PFSK-1 (cell line): ENCODE measurements around the gene ACVR1.

Experiments used
- FOXP2 ChIP-seq: optimal IDR thresholded peaks from 2 replicates; pipeline ENCODE3; 2011; ENCODE audit warnings: borderline replicate concordance, control low read depth, inconsistent platforms; ENCODE audit not compliant: insufficient read depth; ENCODE audit errors: extremely low read length, extremely low read depth
- POLR2AphosphoS5 ChIP-seq: IDR thresholded peaks from 2 replicates; pipeline ENCODE4 v1.6.1; 2012; ENCODE audit warnings: low read depth, mild to moderate bottlenecking, control low read depth, low read length, moderate library complexity
- SIN3A ChIP-seq: IDR thresholded peaks from 2 replicates; pipeline ENCODE4 v1.6.1; 2012; ENCODE audit warnings: mild to moderate bottlenecking, low read length, moderate library complexity, borderline replicate concordance; ENCODE audit not compliant: insufficient read depth
- TAF1 ChIP-seq: IDR thresholded peaks from 2 replicates; pipeline ENCODE4 v1.6.1; 2012; ENCODE audit warnings: low read length, control low read depth, borderline replicate concordance; ENCODE audit not compliant: insufficient read depth
- TF ChIP-seq, protein P1 (sequence below), 2 experiments: IDR thresholded peaks; 2 replicates each; pipeline versions ENCODE4 v1.6.1 to v1.8.0; 2011 to 2012; ENCODE audit warnings: low read depth in 2 of 2, low read length in 2 of 2, control low read depth in 1 of 2, inconsistent platforms in 1 of 2, mild to moderate bottlenecking in 1 of 2, moderate library complexity in 1 of 2; ENCODE audit not compliant: insufficient read depth in 1 of 2

ACVR1 gene

DNA sequence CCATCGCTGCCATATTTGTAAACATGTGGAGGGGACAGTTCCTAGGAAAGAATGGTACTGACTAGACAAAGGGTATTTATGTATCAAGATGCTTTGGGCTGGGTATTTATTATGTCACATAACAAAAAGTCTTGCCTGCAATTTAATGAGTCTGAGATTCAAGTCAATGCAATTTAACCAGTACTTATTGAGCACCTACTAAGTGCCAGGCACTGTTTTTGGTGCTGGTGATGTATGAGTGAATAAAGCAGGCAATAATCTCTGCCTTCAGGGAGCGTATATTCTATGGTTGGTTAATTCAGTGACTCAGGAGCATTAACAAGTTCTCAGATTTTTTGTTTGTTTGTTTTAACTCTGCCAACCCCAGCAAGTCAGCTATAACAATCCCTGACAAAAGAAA lies 24.6 kb upstream of the ACVR1 start:
- TF ChIP-seq, protein P1, sequence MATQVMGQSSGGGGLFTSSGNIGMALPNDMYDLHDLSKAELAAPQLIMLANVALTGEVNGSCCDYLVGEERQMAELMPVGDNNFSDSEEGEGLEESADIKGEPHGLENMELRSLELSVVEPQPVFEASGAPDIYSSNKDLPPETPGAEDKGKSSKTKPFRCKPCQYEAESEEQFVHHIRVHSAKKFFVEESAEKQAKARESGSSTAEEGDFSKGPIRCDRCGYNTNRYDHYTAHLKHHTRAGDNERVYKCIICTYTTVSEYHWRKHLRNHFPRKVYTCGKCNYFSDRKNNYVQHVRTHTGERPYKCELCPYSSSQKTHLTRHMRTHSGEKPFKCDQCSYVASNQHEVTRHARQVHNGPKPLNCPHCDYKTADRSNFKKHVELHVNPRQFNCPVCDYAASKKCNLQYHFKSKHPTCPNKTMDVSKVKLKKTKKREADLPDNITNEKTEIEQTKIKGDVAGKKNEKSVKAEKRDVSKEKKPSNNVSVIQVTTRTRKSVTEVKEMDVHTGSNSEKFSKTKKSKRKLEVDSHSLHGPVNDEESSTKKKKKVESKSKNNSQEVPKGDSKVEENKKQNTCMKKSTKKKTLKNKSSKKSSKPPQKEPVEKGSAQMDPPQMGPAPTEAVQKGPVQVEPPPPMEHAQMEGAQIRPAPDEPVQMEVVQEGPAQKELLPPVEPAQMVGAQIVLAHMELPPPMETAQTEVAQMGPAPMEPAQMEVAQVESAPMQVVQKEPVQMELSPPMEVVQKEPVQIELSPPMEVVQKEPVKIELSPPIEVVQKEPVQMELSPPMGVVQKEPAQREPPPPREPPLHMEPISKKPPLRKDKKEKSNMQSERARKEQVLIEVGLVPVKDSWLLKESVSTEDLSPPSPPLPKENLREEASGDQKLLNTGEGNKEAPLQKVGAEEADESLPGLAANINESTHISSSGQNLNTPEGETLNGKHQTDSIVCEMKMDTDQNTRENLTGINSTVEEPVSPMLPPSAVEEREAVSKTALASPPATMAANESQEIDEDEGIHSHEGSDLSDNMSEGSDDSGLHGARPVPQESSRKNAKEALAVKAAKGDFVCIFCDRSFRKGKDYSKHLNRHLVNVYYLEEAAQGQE (IDR thresholded peaks at IDR 0.05; ENCODE audit: insufficient read depth in 1 of 2, low read depth in 2 of 2, low read length in 2 of 2): no peak
- TF ChIP-seq FOXP2 (no peak), POLR2AphosphoS5 (no peak)

DNA sequence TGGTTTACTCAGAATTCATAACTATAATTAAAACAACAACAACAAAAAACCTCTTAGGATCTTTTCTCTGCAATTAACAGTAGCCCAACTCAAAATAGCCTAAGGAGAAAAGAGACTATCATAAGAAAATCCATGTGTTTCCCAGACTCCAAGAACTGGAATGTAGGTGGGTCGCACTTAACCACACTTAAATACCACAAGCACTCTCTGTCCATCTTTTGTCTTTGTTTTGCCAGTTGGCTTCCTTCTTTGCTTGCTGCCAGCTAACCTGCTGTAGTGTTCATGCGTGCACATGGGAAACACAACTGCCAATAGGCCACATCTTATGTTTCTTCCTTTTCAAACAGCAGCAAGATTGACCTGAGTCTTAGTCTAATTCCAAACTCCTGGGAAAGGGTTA lies 24.1 kb upstream of the ACVR1 start:
- TF ChIP-seq POLR2AphosphoS5: no peak
- TF ChIP-seq, protein P1 (IDR thresholded peaks at IDR 0.05; ENCODE audit: insufficient read depth in 1 of 2, low read depth in 2 of 2, low read length in 2 of 2): no peak
- no peak for TF ChIP-seq TAF1
- TF ChIP-seq SIN3A: no peak
- no peak for TF ChIP-seq FOXP2

DNA sequence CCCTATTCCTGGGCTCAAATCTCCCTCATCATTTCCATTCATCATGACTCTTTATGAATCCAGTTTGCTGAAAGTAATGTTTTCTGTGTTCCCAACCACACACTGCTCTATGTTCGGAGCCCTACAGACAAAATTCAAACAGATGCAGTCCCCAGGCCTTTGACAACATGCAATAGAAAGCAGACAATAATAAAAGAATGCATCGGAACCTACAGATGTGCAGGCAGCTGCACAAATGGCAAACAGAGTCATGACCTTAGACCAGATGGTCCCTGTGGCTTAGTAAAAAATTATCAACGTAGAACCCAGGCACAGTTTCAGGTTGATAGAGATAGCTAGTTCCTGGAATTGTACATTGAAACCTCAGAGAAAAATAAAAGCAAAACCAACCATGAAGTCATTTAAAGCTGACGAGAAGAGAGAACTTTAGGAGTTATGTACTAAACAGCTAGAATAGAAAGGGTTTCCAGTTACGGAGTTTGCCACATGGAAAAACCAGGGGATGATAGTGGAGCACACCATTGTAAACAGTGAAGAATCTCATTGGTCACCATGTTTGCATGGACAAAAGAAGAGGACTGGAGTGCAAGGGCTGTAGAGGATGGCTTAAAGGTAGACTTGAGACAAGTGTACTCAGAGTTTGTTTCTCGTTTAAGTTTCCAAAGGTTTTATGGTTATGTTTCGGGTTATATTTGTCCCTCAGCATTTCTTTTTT lies 23.2 kb upstream of the ACVR1 start:
- TF ChIP-seq TAF1 (no peak), FOXP2 (no peak), POLR2AphosphoS5 (no peak), SIN3A (no peak)
- TF ChIP-seq, protein P1 (IDR thresholded peaks at IDR 0.05; ENCODE audit: insufficient read depth in 1 of 2, low read depth in 2 of 2, low read length in 2 of 2): no peak

DNA sequence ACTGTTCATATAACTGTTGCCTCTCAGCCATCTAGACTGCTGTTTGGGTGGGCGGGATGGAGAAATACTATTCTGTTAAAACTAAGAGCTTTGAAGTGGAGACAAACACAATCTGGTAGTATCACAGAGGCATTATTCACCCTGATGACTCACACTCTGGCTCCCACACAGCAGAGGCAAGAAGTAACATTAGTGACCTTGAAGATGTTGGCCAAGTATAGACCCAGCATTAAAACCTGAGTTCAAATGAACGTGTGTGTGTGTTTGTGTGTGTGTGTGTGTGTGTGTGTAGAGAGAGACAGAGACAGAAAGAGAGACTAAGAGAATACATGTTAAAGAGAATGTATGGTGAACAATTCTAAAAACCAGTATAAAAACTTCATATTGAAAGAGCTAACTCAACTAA lies 22.5 kb upstream of the ACVR1 start:
- TF ChIP-seq POLR2AphosphoS5 (no peak), SIN3A (no peak), TAF1 (no peak), FOXP2 (no peak)
- TF ChIP-seq, protein P1 (IDR thresholded peaks at IDR 0.05; ENCODE audit: insufficient read depth in 1 of 2, low read depth in 2 of 2, low read length in 2 of 2): no peak
